HG02642 (cell line): Measurements from ENCODE around the gene WDR44.
"Not testable (repeated sequence)": the region's sequence is repeated elsewhere in the genome, so short reads cannot be mapped to it uniquely, and the experiment has no call there.

ENCODE experiments used
- ATAC-seq: cut with Tn5 transposase; IDR thresholded peaks from one replicate; pipeline ENCODE4 v1.9.1; 2021; ENCODE audit warnings: mild to moderate bottlenecking; ENCODE audit not compliant: unreplicated experiment, poor library complexity

Gene WDR44

DNA sequence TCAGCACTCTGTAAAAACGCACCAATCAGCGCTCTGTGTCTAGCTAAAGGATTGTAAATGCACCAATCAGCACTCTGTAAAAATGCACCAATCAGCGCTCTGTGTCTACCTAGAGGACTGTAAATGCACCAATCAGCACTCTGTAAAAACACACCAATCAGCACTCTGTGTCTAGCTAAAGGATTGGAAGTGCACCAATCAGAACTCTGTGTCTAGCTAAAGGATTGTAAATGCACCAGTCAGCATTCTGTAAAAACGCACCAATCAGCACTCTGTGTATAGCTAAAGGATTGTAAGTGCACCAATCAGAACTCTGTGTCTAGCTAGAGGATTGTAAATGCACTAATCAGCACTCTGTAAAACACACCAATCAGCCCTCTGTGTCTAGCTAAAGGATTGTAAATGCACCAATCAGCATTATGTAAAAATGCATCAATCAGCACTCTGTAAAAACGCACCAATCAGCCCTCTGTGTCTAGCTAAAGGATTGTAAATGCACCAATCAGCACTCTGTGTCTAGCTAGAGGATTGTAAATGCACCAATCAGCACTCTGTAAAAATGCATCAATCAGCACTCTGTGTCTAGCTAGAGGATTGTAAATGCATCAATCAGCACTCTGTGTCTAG lies 124.9 kb downstream of the WDR44 start:
- not testable (repeated sequence) for ATAC-seq

GRCh38 chrX:118474586-118474985 lies 128.7 kb downstream of the WDR44 start:
- ATAC-seq = no peak

GRCh38 chrX:118475903-118476302 lies 130.0 kb downstream of the WDR44 start:
- no peak for ATAC-seq

DNA sequence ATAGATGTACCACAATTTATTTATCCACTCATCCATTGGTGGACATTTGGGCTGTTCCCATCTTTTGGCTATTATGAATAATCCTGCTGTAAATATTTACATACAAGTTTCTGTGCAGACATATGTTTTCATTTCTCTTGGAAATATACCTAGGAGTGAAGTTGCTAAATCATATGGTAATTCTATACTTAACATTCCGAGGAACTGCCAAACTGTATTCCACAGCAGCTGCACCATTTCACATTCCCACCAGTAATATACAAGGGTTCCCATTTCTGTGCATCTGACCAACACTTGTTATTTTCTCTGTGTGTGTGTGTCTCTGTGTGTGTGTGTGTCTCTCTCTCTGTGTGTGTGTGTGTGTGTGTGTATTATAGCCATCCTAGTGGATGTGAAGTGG lies 134.3 kb downstream of the WDR44 start:
- no peak for ATAC-seq

DNA sequence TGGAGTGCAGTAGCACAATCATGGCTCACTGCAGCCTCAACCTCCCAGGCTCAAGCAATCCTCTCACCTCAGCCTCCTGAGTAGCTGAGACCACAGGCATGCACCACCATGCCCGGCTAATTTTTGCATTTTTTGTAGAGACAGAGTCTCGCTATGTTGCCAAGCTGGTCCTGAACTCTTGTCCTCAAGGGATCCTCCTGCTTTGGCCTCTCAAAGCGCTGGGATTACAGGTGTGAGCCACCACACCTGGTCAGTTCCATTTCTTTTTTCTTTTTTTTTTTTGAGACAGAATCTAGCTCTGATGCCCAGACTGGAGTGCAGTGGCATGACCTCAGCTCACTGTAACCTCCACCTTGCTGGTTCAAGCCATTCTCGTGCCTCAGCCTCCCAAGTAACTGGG lies 136.5 kb downstream of the WDR44 start:
- ATAC-seq = not testable (repeated sequence)

DNA sequence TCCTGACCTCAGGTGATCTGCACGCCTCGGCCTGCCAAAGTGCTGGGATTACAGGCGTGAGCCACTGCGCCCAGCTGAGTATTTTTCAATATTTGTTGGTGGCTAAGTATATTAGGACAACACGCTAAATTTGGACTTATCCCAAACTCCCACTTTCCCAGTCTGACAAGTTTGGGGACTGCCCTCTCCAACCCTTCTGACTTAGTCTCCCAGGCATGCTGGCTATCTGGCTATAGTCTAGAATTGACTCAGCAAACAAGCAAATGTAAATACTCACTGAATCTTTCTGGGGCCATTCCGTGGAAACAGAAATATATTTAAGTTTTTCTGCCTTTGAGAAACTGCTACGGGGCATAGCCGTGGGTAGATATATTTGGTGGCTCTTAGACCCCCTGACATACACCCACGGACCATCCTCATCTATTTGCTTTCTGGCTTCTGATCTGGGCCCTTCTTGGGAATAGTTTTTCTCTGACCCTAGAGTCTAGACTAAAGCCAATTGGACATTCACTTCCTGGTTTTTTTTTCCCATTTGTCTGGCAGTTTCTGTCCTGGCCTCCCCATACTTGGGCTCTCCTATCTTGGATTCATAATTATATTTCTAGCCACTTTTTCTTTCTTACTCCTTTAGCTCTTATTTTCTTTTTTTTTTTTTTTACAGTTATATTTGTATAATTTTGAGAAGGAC lies 138.5 kb downstream of the WDR44 start:
- no peak for ATAC-seq

DNA sequence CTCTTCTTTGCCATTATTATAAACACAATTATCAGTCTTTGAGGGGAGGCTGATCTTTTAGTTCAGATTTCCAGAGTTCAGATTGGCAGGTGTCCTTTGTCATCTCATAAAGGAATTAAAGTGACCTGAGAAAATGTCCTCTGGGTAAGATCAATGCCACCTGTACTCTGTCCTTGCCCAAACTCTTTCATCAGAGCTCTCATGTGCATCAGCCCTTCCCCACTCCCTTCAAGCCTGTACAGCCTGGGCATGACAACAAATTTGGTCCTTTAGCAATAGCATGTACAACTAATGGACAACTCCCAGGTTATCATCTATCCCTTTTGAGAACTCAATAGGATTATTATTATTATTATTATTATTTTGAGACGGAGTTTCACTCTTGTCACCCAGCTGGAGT lies 140.8 kb downstream of the WDR44 start:
- ATAC-seq = not testable (repeated sequence)

- ATAC-seq = no peak
Measured at GRCh38 chrX:118493016-118493415, 147.1 kb downstream of the WDR44 start.

- ATAC-seq = no peak
Measured at GRCh38 chrX:118493653-118494297, 147.9 kb downstream of the WDR44 start.

- ATAC-seq = peak; percentile 72
Measured at GRCh38 chrX:118495061-118495921, 149.4 kb downstream of the WDR44 start, which contains the start of gene DOCK11. Gene DOCK11 (plus strand): TSS chrX:118495815. CDS start chrX:118495972, 157 bp downstream.

DNA sequence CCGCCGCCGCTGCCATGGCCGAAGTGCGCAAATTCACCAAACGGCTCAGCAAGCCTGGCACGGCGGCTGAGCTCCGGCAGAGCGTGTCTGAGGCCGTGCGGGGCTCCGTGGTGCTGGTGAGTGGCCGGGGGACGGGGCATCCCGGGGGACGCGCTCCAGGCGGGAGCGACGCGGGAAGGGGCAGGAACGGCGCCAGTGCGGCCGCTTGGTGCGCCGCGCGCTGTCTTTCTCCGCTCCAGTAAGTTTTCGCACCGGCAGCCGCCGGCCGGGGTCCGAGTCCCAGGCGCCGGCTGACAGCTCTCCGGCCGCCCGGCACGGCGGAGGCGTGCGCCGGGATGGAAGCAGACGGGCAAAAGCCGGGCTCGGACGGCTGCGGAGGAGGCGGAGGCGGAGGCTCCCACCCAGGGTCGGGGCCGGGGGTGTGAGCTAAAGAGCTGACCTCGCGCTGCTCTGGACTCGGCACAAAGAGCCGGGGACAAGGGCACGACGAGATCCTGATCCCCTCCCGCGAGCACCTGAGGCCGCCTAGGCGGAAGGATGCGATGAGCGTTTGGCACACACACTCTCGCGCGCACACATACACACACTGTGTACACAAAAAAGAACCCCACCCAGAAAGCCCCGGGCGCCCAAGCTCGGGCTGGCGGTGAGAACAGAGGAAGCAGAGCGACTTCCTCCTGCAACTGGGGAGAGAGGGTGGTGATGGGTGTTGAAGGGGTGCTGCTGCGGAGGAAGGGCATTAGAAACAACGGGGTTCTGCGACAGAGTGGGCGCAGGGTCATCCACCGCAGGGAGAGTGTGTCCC lies 150.3 kb downstream of the WDR44 start:
- peak; percentile 56 for ATAC-seq

GRCh38 chrX:118496763-118497079 lies 150.8 kb downstream of the WDR44 start:
- ATAC-seq = peak; percentile 15

DNA sequence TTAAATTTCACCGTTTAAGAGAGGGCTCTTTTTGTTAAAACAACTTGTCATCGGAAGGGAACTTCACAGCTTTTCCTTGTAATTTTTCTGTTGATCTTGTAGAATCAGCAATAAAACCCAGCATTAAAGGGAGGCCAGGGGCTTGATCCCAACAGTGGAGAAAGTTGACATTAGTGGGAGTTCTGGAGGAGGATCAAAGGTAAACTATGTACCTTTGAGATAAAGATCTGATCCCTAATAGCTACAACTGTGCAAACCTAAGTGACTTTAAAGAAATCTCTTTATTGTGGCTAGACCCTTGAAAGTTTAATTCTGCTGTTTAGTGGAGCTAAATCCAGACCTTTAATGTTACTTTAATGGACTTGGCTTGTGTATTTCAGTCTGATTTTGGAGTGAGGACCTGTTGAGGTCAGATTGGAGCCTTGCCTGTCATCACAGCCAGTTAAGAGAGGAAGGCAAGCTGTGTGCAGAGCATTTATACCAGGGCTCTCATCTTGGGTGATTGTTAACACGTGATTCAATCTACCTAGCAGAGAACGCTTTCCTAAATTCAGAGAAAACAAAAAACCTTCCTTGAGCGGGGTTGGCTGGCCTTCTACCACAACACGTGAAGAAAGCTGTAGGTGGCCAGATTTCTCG lies 151.4 kb downstream of the WDR44 start:
- no peak for ATAC-seq

DNA sequence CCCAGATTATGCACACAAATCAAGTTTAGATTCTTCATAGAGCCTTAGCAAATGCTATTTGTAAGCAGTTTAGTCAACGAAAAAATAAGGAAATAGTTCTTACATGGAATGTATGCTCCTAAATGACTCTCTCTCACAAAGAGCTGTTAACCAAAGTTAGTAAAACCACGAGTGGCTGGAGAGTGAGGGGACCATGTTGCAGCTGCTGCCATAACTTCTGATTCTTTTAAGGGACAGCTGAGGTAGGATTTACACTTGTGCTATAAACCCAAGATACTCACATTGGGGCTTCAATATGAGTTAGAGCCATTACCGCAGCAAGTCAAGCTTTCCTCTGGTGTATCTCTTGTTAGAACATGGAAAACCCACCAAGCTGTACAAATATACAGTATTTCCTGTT lies 152.4 kb downstream of the WDR44 start:
- ATAC-seq = no peak

DNA sequence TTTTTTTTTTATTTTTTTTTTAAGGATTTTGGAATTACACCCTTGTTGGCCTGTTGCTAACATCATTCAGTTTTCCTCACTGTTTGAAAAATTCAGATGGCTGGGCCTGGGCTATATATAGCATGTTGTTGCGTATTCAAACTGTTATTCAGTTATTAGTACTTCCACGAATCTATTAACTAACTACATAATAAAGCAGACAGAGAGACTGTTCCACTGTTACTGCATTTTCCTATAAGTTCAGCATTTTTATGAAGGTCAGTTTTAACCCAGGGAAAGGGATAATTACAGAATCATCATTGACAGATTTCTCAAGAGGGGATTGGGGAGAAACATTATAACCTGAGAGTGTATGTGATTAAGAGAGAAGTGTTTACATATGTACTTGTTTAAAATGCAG lies 152.8 kb downstream of the WDR44 start:
- ATAC-seq = no peak

DNA sequence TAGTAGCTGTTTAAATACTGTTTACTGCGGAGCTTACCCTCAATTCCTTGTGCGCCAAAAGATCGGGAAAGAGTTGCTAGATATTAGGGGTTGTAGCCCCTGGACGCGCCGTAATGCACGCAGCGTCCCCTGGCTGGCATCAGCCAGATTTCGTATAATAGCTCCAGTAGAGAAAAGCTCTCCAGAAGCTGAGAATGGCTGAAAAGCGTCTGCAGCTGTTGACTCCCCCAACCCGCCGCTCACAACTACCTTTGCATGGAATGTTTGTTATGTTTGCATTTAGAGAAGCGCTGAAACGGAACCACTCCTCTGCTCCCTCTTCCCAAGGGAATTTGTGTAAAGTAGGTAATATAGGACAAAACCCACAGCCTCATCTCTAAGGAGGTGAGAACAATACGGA lies 153.4 kb downstream of the WDR44 start:
- no peak for ATAC-seq
